PC-3 (cell line): ENCODE data around the gene KLHDC9.

Source experiments
- EZH2phosphoT487 ChIP-seq: fragments of 300-600 bp; sonication (generic); IDR thresholded peaks from 2 replicates; pipeline ENCODE4 v1.6.1; 2018; ENCODE audit warnings: mild to moderate bottlenecking, antibody characterized with exemption, low read length, borderline replicate concordance
- TF ChIP-seq, protein P1 (sequence below): fragments of 300-600 bp; sonication (generic); conservative IDR thresholded peaks from 2 replicates; pipeline ENCODE4 v1.5.1; 2017; ENCODE audit warnings: antibody characterized with exemption, low read depth, mild to moderate bottlenecking, low read length

DNA sequence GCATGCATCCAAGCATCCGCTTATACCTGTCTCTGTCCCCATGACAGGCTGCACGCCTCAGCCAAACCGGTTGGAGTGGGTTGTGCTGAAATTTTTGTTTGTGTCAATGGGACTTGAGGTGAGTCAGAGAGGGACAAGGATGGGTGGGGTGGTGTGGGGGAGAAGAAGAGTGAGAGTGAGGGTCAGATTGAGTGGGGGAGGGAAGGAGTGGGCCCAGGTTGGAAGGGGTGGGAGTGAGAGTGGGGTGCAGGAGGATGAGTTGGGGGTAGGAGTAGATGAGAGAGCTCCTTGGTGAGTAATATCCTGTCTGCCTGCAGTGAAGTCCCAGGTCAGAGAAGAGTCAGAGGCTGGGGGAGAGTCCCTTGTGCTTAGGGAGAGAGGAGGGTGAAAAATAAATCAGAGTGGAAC lies 5.5 kb upstream of the KLHDC9 start:
- TF ChIP-seq, protein P1, sequence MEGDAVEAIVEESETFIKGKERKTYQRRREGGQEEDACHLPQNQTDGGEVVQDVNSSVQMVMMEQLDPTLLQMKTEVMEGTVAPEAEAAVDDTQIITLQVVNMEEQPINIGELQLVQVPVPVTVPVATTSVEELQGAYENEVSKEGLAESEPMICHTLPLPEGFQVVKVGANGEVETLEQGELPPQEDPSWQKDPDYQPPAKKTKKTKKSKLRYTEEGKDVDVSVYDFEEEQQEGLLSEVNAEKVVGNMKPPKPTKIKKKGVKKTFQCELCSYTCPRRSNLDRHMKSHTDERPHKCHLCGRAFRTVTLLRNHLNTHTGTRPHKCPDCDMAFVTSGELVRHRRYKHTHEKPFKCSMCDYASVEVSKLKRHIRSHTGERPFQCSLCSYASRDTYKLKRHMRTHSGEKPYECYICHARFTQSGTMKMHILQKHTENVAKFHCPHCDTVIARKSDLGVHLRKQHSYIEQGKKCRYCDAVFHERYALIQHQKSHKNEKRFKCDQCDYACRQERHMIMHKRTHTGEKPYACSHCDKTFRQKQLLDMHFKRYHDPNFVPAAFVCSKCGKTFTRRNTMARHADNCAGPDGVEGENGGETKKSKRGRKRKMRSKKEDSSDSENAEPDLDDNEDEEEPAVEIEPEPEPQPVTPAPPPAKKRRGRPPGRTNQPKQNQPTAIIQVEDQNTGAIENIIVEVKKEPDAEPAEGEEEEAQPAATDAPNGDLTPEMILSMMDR: no peak
- no peak for TF ChIP-seq EZH2phosphoT487
